ENCODE measurements around the gene PDPK1.

Gene PDPK1

GRCh38 chr16:2514333-2515179 is 23.3 kb upstream of the PDPK1 start:
- TF ChIP-seq, protein P1, sequence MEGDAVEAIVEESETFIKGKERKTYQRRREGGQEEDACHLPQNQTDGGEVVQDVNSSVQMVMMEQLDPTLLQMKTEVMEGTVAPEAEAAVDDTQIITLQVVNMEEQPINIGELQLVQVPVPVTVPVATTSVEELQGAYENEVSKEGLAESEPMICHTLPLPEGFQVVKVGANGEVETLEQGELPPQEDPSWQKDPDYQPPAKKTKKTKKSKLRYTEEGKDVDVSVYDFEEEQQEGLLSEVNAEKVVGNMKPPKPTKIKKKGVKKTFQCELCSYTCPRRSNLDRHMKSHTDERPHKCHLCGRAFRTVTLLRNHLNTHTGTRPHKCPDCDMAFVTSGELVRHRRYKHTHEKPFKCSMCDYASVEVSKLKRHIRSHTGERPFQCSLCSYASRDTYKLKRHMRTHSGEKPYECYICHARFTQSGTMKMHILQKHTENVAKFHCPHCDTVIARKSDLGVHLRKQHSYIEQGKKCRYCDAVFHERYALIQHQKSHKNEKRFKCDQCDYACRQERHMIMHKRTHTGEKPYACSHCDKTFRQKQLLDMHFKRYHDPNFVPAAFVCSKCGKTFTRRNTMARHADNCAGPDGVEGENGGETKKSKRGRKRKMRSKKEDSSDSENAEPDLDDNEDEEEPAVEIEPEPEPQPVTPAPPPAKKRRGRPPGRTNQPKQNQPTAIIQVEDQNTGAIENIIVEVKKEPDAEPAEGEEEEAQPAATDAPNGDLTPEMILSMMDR (IDR thresholded peaks at IDR 0.05; ENCODE audit: unreplicated experiment in 3 of 3), result no peak
- peaks cover 6% of the 10 kb centered on the region for H3K36me3 Mint-ChIP-seq (ENCODE audit: low read depth)
- peaks cover 58% of the 10 kb centered on the region for H3K4me1 Mint-ChIP-seq
- peak overlapping the region; percentile 90 to 95 (median 94) for H3K4me3 Mint-ChIP-seq
- peak overlapping the region; percentile 89 to 94 (median 94) for H3K27ac Mint-ChIP-seq
- no peaks in the 10 kb centered on the region for H3K9me3 Mint-ChIP-seq
- peaks cover 3% of the 10 kb centered on the region for H3K27me3 Mint-ChIP-seq (ENCODE audit: low read depth)

GRCh38 chr16:2515180-2515851 is 22.5 kb upstream of the PDPK1 start:
- peaks cover 3% of the 10 kb centered on the region for H3K27me3 Mint-ChIP-seq (ENCODE audit: low read depth)
- TF ChIP-seq, protein P1 (IDR thresholded peaks at IDR 0.05; ENCODE audit: unreplicated experiment in 3 of 3), result no peak
- H3K9me3 Mint-ChIP-seq, result no peaks in the 10 kb centered on the region
- peak overlapping the region; percentile 90 to 95 (median 94) for H3K4me3 Mint-ChIP-seq
- H3K4me1 Mint-ChIP-seq, result peaks cover 57% of the 10 kb centered on the region
- peaks cover 11% of the 10 kb centered on the region for H3K36me3 Mint-ChIP-seq (ENCODE audit: low read depth)
- peak overlapping the region; percentile 89 to 94 (median 94) for H3K27ac Mint-ChIP-seq

GRCh38 chr16:2516391-2517240 is 21.2 kb upstream of the PDPK1 start:
- Mint-ChIP-seq H3K36me3 (ENCODE audit: low read depth) (peaks cover 11% of the 10 kb centered on the region), H3K4me1 (peaks cover 49% of the 10 kb centered on the region), H3K9me3 (no peaks in the 10 kb centered on the region), H3K27me3 (ENCODE audit: low read depth) (peaks cover 8% of the 10 kb centered on the region), H3K4me3 (peak overlapping the region; percentile 90 to 95 (median 94)), H3K27ac (peak overlapping the region; percentile 69 to 89 (median 84))
- TF ChIP-seq, protein P1 (IDR thresholded peaks at IDR 0.05; ENCODE audit: unreplicated experiment in 3 of 3), result no peak

DNA sequence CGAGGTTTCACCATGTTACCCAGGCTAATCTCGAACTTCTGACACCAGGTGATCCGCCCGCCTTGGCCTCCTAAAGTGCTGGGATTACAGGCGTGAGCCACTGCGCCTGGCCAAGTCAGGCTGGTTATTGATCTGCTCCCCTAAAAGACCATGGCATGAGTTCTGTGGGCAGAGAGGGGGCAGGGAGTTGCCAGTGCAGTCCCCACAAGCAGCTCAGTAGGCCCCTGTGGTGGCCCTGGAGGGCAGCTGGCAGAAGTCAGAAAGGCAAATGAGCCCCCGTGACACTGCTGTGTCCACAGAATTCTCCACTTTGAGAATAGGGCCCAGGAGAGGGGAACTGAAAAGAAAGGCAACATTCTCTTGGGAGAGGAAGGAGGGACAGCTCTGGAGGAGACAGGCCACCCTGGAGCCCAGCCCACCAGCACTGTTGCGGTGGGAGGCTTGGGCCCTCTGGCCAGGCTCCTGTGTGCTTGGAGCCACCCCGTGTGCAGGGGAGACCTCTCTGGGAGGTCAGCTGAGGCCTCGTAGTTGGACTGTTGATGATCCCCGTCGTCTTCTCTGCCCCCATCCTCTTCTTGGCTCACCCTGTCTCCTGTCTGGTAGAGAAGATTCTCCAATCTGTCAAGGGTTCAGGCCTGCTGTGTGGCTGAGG is 19.7 kb upstream of the PDPK1 start:
- Mint-ChIP-seq H3K36me3 (ENCODE audit: low read depth) (peaks cover 11% of the 10 kb centered on the region), H3K4me1 (peaks cover 35% of the 10 kb centered on the region), H3K4me3 (peak overlapping the region; percentile 44 to 95 (median 94)), H3K27me3 (ENCODE audit: low read depth) (peaks cover 8% of the 10 kb centered on the region), H3K9me3 (no peaks in the 10 kb centered on the region), H3K27ac (peak overlapping the region in 1 of 3 experiments; percentile 10)
- TF ChIP-seq, protein P1 (IDR thresholded peaks at IDR 0.05; ENCODE audit: unreplicated experiment in 3 of 3), result no peak

Measured in nephron (organoid).